Measurements from ENCODE around the gene COA5.

COA5 gene

DNA sequence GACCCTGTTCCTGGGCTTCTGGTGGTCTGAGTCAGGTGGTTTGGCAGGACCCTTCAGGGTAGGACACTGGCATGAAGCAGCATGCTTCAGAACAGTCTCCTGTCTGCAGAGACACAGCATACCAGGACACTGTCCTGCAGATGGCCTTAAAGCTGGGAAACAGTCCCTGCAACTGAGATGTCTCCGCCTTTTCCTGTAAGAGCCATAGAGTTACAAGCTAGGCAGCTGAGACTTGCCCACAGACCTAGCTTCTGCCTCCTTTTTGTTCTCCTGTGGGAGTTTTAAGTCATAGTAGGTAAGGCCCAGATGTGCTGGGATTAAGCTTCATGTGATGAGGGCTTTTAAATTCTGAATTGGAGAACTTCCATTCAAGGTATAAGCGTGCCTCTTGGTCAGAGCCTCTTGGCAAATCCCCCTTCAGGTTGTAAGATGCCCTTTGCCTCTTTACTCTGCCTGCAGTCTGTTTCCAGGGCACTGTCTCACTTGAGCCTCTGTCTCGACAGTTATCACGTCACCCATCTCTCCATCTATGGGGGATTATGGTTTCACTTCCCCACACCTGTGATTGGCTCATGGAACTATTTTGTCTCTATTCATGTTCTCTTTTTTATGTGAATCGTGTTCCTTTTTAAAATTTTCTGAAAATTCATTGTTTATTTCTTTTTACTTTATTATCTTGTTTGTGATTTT is 51.8 kb downstream of the COA5 start:
- Histone ChIP-seq H2AFZ (ENCODE audit: low read depth, low read length) (no peak overlapping the region), H2AK5ac (ENCODE audit: low read length, severe bottlenecking) (no peak overlapping the region), H2BK120ac (ENCODE audit: low read depth, low read length) (no peak overlapping the region), H4K8ac (ENCODE audit: low read length) (no peak overlapping the region), H3K4me2 (ENCODE audit: low read length, poor library complexity, severe bottlenecking) (no peak overlapping the region), H2BK12ac (ENCODE audit: low read length in 2 of 2) (no peak overlapping the region), H3K23ac (ENCODE audit: low read length in 2 of 2) (no peak overlapping the region), H3K4me1 (ENCODE audit: control insufficient read depth, insufficient read depth, low read depth, low read length) (peaks cover 3% of the 10 kb centered on the region), H3K79me1 (replicated peaks; ENCODE audit: low read length, poor library complexity, severe bottlenecking) (no peaks in the 10 kb centered on the region), H3K4me3 (ENCODE audit: insufficient read depth in 1 of 2, low read depth in 1 of 2, low read length in 2 of 2) (no peak overlapping the region), H3K9ac (ENCODE audit: low read length) (no peak overlapping the region), H3K27ac (ENCODE audit: low read length, poor library complexity, severe bottlenecking) (no peak overlapping the region), H3K9me3 (ENCODE audit: control insufficient read depth, low read length) (no peaks in the 10 kb centered on the region), H3K4ac (ENCODE audit: low read depth in 1 of 2, low read length in 2 of 2) (no peak overlapping the region), H3K14ac (ENCODE audit: low read length in 2 of 2) (no peak overlapping the region), H3K18ac (ENCODE audit: low read depth in 1 of 2, low read length in 2 of 2) (no peak overlapping the region), H4K91ac (ENCODE audit: low read length) (no peak overlapping the region), H2BK5ac (ENCODE audit: low read depth, low read length, poor library complexity, severe bottlenecking) (no peak overlapping the region), H3K36me3 (ENCODE audit: control insufficient read depth in 1 of 2, insufficient read depth in 2 of 2, low read depth in 1 of 2, low read length in 2 of 2) (peaks cover 35 to 62% of the 10 kb centered on the region in 2 experiments), H3K27me3 (ENCODE audit: control insufficient read depth in 1 of 2, insufficient read depth in 1 of 2, low read length in 2 of 2) (no peaks in the 10 kb centered on the region), H2BK15ac (ENCODE audit: low read depth, poor library complexity, severe bottlenecking) (no peak overlapping the region)
- WGBS: 94% methylated on average over 4 of the region's 5 CpGs
- DNase-seq: no peak

- WGBS: 94% methylated on average over 8 of the region's 8 CpGs
- Histone ChIP-seq H3K27me3 (ENCODE audit: control insufficient read depth in 1 of 2, insufficient read depth in 1 of 2, low read length in 2 of 2) (no peaks in the 10 kb centered on the region), H2BK120ac (ENCODE audit: low read depth, low read length) (no peak overlapping the region)
Measured at GRCh38 chr2:98555696-98556095, 52.6 kb downstream of the COA5 start.

DNA sequence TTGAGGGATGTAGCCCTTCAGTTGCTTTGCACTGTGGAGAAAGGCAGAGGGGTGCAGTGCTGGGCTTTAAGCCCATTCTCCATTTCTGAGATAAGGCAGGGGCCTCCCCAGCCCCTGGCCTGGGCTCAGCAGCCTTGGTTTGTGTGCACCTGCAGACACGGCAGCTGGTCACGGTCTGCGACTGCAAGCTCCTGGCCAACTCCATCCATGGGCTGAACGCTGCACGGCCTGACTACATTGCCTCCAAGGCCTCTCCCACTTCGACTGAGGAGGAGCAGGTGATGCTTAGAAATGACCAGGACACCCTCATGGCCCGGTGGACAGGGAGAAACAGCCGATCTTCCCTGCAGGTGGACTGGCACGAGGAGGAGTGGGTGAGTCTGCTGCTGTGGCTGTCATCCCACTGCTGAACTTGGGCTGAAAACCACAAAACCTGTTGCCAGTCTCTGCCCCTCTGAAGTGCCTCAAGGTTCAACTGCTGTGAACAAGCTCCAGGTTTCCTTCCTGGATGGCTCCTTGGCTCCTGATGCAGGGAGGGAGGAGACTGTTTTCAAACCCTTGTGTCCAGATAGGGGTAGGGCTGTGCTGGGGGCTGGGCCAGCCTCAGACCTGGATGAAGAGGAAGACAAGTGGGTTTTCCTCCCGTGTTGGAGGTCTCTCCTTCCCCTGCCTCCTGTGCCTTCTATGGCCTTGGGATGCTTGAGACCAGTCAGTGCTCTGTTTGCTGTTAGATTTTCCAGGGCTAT is 54.0 kb downstream of the COA5 start:
- H4K8ac ChIP-seq (ENCODE audit: low read length): no peak overlapping the region
- H3K18ac ChIP-seq (ENCODE audit: low read depth in 1 of 2, low read length in 2 of 2): no peak overlapping the region
- H2BK120ac ChIP-seq (ENCODE audit: low read depth, low read length): no peak overlapping the region
- H3K27ac ChIP-seq (ENCODE audit: low read length, poor library complexity, severe bottlenecking): no peak overlapping the region
- no peak for DNase-seq
- H3K14ac ChIP-seq (ENCODE audit: low read length in 2 of 2): no peak overlapping the region
- H3K23ac ChIP-seq (ENCODE audit: low read length in 2 of 2): no peak overlapping the region
- no peaks in the 10 kb centered on the region for H3K79me1 ChIP-seq (replicated peaks; ENCODE audit: low read length, poor library complexity, severe bottlenecking)
- peaks cover 36 to 58% of the 10 kb centered on the region in 2 experiments for H3K36me3 ChIP-seq (ENCODE audit: control insufficient read depth in 1 of 2, insufficient read depth in 2 of 2, low read depth in 1 of 2, low read length in 2 of 2)
- no peak overlapping the region for H2AK5ac ChIP-seq (ENCODE audit: low read length, severe bottlenecking)
- H4K91ac ChIP-seq (ENCODE audit: low read length): peak overlapping the region; percentile 29
- no peak overlapping the region for H2AFZ ChIP-seq (ENCODE audit: low read depth, low read length)
- no peak overlapping the region for H2BK12ac ChIP-seq (ENCODE audit: low read length in 2 of 2)
- no peaks in the 10 kb centered on the region for H3K27me3 ChIP-seq (ENCODE audit: control insufficient read depth in 1 of 2, insufficient read depth in 1 of 2, low read length in 2 of 2)
- H3K4me3 ChIP-seq (ENCODE audit: insufficient read depth in 1 of 2, low read depth in 1 of 2, low read length in 2 of 2): no peak overlapping the region
- no peak overlapping the region for H2BK5ac ChIP-seq (ENCODE audit: low read depth, low read length, poor library complexity, severe bottlenecking)
- no peak overlapping the region for H3K4me2 ChIP-seq (ENCODE audit: low read length, poor library complexity, severe bottlenecking)
- no peak overlapping the region for H3K4ac ChIP-seq (ENCODE audit: low read depth in 1 of 2, low read length in 2 of 2)
- no peak overlapping the region for H3K9ac ChIP-seq (ENCODE audit: low read length)
- WGBS: 97% methylated on average over 10 of the region's 10 CpGs
- no peaks in the 10 kb centered on the region for H3K9me3 ChIP-seq (ENCODE audit: control insufficient read depth, low read length)
- H2BK15ac ChIP-seq (ENCODE audit: low read depth, poor library complexity, severe bottlenecking): no peak overlapping the region
- H3K4me1 ChIP-seq (ENCODE audit: control insufficient read depth, insufficient read depth, low read depth, low read length): no peaks in the 10 kb centered on the region

More at GRCh38 chr2:98555696-98556095, 52.6 kb downstream of the COA5 start:
- Histone ChIP-seq H3K36me3 (ENCODE audit: control insufficient read depth in 1 of 2, insufficient read depth in 2 of 2, low read depth in 1 of 2, low read length in 2 of 2) (peaks cover 34 to 57% of the 10 kb centered on the region in 2 experiments), H3K18ac (ENCODE audit: low read depth in 1 of 2, low read length in 2 of 2) (no peak overlapping the region), H3K14ac (ENCODE audit: low read length in 2 of 2) (no peak overlapping the region), H3K9me3 (ENCODE audit: control insufficient read depth, low read length) (no peaks in the 10 kb centered on the region), H2AFZ (ENCODE audit: low read depth, low read length) (no peak overlapping the region), H3K27ac (ENCODE audit: low read length, poor library complexity, severe bottlenecking) (no peak overlapping the region), H4K91ac (ENCODE audit: low read length) (no peak overlapping the region), H3K4me1 (ENCODE audit: control insufficient read depth, insufficient read depth, low read depth, low read length) (peaks cover 3% of the 10 kb centered on the region), H3K9ac (ENCODE audit: low read length) (no peak overlapping the region), H4K8ac (ENCODE audit: low read length) (no peak overlapping the region), H3K23ac (ENCODE audit: low read length in 2 of 2) (no peak overlapping the region), H2BK15ac (ENCODE audit: low read depth, poor library complexity, severe bottlenecking) (no peak overlapping the region), H2AK5ac (ENCODE audit: low read length, severe bottlenecking) (no peak overlapping the region), H3K4me2 (ENCODE audit: low read length, poor library complexity, severe bottlenecking) (no peak overlapping the region), H3K79me1 (replicated peaks; ENCODE audit: low read length, poor library complexity, severe bottlenecking) (no peaks in the 10 kb centered on the region), H2BK12ac (ENCODE audit: low read length in 2 of 2) (no peak overlapping the region), H3K4ac (ENCODE audit: low read depth in 1 of 2, low read length in 2 of 2) (no peak overlapping the region), H2BK5ac (ENCODE audit: low read depth, low read length, poor library complexity, severe bottlenecking) (no peak overlapping the region), H3K4me3 (ENCODE audit: insufficient read depth in 1 of 2, low read depth in 1 of 2, low read length in 2 of 2) (no peak overlapping the region)
- DNase-seq: no peak

DNA sequence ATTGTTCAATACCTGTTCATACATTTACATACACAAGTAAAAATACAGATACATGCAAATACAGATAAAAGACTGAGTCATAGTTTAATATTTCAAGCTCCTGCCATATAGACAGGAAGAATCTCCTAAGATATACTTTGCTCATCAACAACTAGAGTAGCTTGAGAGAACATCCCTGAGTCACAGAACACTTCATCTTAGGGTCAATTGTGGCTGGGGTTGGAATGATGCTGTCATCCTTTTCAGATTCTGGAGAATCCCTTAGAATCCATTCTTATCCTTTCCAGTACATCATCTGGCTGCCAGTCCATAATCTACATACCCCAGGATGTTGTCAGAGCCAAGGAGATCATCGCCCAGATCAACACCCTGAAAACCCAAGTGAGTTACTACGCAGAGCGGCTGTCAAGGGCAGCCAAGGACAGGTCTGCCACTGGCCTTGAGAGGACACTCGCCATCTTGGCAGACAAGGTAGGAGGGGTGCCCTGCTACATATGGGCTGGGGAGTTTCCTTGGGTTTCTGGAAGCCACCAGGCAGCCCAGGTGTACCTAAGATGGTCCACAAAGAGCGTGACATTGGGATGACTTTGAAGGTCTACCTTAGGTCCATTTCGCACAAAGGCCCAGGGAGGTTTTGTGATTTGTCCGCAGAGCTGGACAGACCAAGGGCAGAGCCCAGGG is 55.7 kb downstream of the COA5 start:
- no peak overlapping the region for H2AK5ac ChIP-seq (ENCODE audit: low read length, severe bottlenecking)
- H2BK15ac ChIP-seq (ENCODE audit: low read depth, poor library complexity, severe bottlenecking): no peak overlapping the region
- H3K36me3 ChIP-seq (ENCODE audit: control insufficient read depth in 1 of 2, insufficient read depth in 2 of 2, low read depth in 1 of 2, low read length in 2 of 2): peaks cover 42 to 60% of the 10 kb centered on the region in 2 experiments
- H3K4me3 ChIP-seq (ENCODE audit: insufficient read depth in 1 of 2, low read depth in 1 of 2, low read length in 2 of 2): no peak overlapping the region
- H3K14ac ChIP-seq (ENCODE audit: low read length in 2 of 2): no peak overlapping the region
- WGBS: 95% methylated on average over 7 of the region's 7 CpGs
- H2BK5ac ChIP-seq (ENCODE audit: low read depth, low read length, poor library complexity, severe bottlenecking): no peak overlapping the region
- H3K4me1 ChIP-seq (ENCODE audit: control insufficient read depth, insufficient read depth, low read depth, low read length): no peaks in the 10 kb centered on the region
- no peak overlapping the region for H2AFZ ChIP-seq (ENCODE audit: low read depth, low read length)
- H3K4ac ChIP-seq (ENCODE audit: low read depth in 1 of 2, low read length in 2 of 2): no peak overlapping the region
- H3K79me1 ChIP-seq (replicated peaks; ENCODE audit: low read length, poor library complexity, severe bottlenecking): no peaks in the 10 kb centered on the region
- no peak overlapping the region for H3K18ac ChIP-seq (ENCODE audit: low read depth in 1 of 2, low read length in 2 of 2)
- no peak overlapping the region for H3K9ac ChIP-seq (ENCODE audit: low read length)
- H4K91ac ChIP-seq (ENCODE audit: low read length): no peak overlapping the region
- H3K23ac ChIP-seq (ENCODE audit: low read length in 2 of 2): no peak overlapping the region
- no peaks in the 10 kb centered on the region for H3K9me3 ChIP-seq (ENCODE audit: control insufficient read depth, low read length)
- H3K4me2 ChIP-seq (ENCODE audit: low read length, poor library complexity, severe bottlenecking): no peak overlapping the region
- peak; percentile 70 for DNase-seq
- H4K8ac ChIP-seq (ENCODE audit: low read length): no peak overlapping the region
- no peak overlapping the region for H2BK120ac ChIP-seq (ENCODE audit: low read depth, low read length)
- H2BK12ac ChIP-seq (ENCODE audit: low read length in 2 of 2): no peak overlapping the region
- H3K27me3 ChIP-seq (ENCODE audit: control insufficient read depth in 1 of 2, insufficient read depth in 1 of 2, low read length in 2 of 2): no peaks in the 10 kb centered on the region
- H3K27ac ChIP-seq (ENCODE audit: low read length, poor library complexity, severe bottlenecking): no peak overlapping the region
